IMR-90 (cell line): ENCODE results near the gene TPD52L2. TPM values are rescaled to one million over a fixed set of nuclear protein-coding genes. Genes with fewer than 3 reads are reported as not detected.

Experiments
- ATAC-seq: fragments of 200-7000 bp; cut with Tn5 transposase; 2 replicates; pipeline ENCODE4 v1.9.1; 2020; ENCODE audit warnings: low read depth, mild to moderate bottlenecking, moderate library complexity
- BruUV-seq: library from RNA; stranded (reverse); fragments of 400-500 nt; replicated peaks from 2 replicates; lab custom pipeline; 2021; lab: Mats Ljungman, UMichigan
- CTCF ChIA-PET: fragments of 300-600 bp; formaldehyde crosslinking; extraction: SDS; loops from one replicate; lab custom pipeline; 2021; ENCODE audit warnings: antibody characterized with exemption; lab: Yijun Ruan, JAX
- POLR2A ChIA-PET: fragments of 300-600 bp; sonication (Branson Sonifier 250); formaldehyde crosslinking; loops from one replicate; lab custom pipeline; 2022; ENCODE audit warnings: antibody characterized with exemption; ENCODE audit not compliant: unreplicated experiment; lab: Charles Lee
- DNase-seq: peaks from one replicate; pipeline ENCODE4 v3.0.0; 2013
- H2AFZ ChIP-seq: replicated peaks from 2 replicates; pipeline ENCODE3; 2013; ENCODE audit warnings: low read length, mild to moderate bottlenecking; ENCODE audit not compliant: poor library complexity
- H2AK5ac ChIP-seq: 2 replicates; pipeline ENCODE4 v1.6.1; 2013; ENCODE audit warnings: low read depth, low read length, inconsistent platforms
- H2AK9ac ChIP-seq: replicated peaks from 2 replicates; pipeline ENCODE3; 2013; ENCODE audit warnings: mild to moderate bottlenecking, low read depth, low read length, moderate library complexity; ENCODE audit not compliant: poor library complexity
- H2BK120ac ChIP-seq: 2 replicates; pipeline ENCODE4 v1.6.1; 2013; ENCODE audit warnings: low read depth, low read length, inconsistent platforms
- H2BK15ac ChIP-seq: 3 replicates; pipeline ENCODE4 v1.6.1; 2013; ENCODE audit warnings: low read depth, low read length, inconsistent platforms
- H2BK20ac ChIP-seq: 2 replicates; pipeline ENCODE4 v1.6.1; 2013; ENCODE audit warnings: low read depth, mild to moderate bottlenecking, inconsistent platforms, low read length, moderate library complexity
- H2BK5ac ChIP-seq: 2 replicates; pipeline ENCODE4 v1.6.1; 2013; ENCODE audit warnings: mild to moderate bottlenecking, low read depth, low read length, inconsistent platforms; ENCODE audit not compliant: poor library complexity, severe bottlenecking
- H3K14ac ChIP-seq: replicated peaks from 2 replicates; pipeline ENCODE4 v1.6.1; 2013; ENCODE audit warnings: low read depth, low read length, inconsistent platforms
- H3K18ac ChIP-seq: 2 replicates; pipeline ENCODE4 v1.6.1; 2013; ENCODE audit warnings: low read depth, low read length, control low read depth
- H3K23ac ChIP-seq: 2 replicates; pipeline ENCODE4 v1.6.1; 2013; ENCODE audit warnings: low read depth, low read length, inconsistent platforms
- H3K27ac ChIP-seq: 2 replicates; pipeline ENCODE4 v1.5.1; 2013; ENCODE audit warnings: mild to moderate bottlenecking, control low read depth, low read length; ENCODE audit not compliant: insufficient read depth
- H3K27me3 ChIP-seq: 2 replicates; pipeline ENCODE4 v1.6.1; 2013; ENCODE audit warnings: low read length; ENCODE audit not compliant: control insufficient read depth, insufficient read depth
- H3K36me3 ChIP-seq: 2 replicates; pipeline ENCODE4 v1.6.1; 2013; ENCODE audit warnings: low read length, mixed read lengths; ENCODE audit not compliant: control insufficient read depth, insufficient read depth
- H3K4ac ChIP-seq: 2 replicates; pipeline ENCODE4 v1.6.1; 2013; ENCODE audit warnings: low read depth, low read length, inconsistent platforms
- H3K4me1 ChIP-seq: 2 replicates; pipeline ENCODE4 v1.6.1; 2013; ENCODE audit warnings: low read length, mixed read lengths; ENCODE audit not compliant: control insufficient read depth, insufficient read depth
- H3K4me2 ChIP-seq: 2 replicates; pipeline ENCODE4 v1.6.1; 2013; ENCODE audit warnings: low read depth, mild to moderate bottlenecking, control low read depth, low read length, moderate library complexity
- H3K4me3 ChIP-seq: 2 replicates; pipeline ENCODE4 v1.5.1; 2013; ENCODE audit warnings: low read depth, mild to moderate bottlenecking, control low read depth, low read length, moderate library complexity; ENCODE audit not compliant: insufficient read depth
- H3K56ac ChIP-seq: 2 replicates; pipeline ENCODE4 v1.6.1; 2013; ENCODE audit warnings: low read length, inconsistent platforms; ENCODE audit not compliant: insufficient read depth; ENCODE audit errors: extremely low read depth
- H3K79me1 ChIP-seq, 2 experiments: 2 replicates each; pipeline ENCODE4 v1.6.1; 2013; ENCODE audit warnings: low read length in 2 of 2, inconsistent platforms in 1 of 2, low read depth in 1 of 2
- H3K9ac ChIP-seq: 2 replicates; pipeline ENCODE4 v1.6.1; 2013; ENCODE audit warnings: low read depth, low read length, control low read depth
- H3K9me1 ChIP-seq: 2 replicates; pipeline ENCODE4 v1.6.1; 2013; ENCODE audit warnings: low read length, inconsistent platforms; ENCODE audit not compliant: insufficient read depth
- H3K9me3 ChIP-seq: 2 replicates; pipeline ENCODE4 v1.6.1; 2013; ENCODE audit warnings: low read length; ENCODE audit not compliant: control insufficient read depth, insufficient read depth
- H4K20me1 ChIP-seq: 2 replicates; pipeline ENCODE4 v1.6.1; 2013; ENCODE audit warnings: low read length, inconsistent platforms; ENCODE audit not compliant: insufficient read depth
- H4K5ac ChIP-seq: 2 replicates; pipeline ENCODE4 v1.6.1; 2013; ENCODE audit warnings: mild to moderate bottlenecking, low read depth, low read length, control low read depth
- H4K8ac ChIP-seq, 2 experiments: 2 replicates each; pipeline ENCODE4 v1.6.1; 2013; ENCODE audit warnings: low read depth in 2 of 2, low read length in 2 of 2, control low read depth in 1 of 2, inconsistent platforms in 1 of 2
- H4K91ac ChIP-seq: 2 replicates; pipeline ENCODE4 v1.6.1; 2013; ENCODE audit warnings: low read depth, low read length, inconsistent platforms; ENCODE audit not compliant: insufficient read depth
- MAFK ChIP-seq: IDR thresholded peaks from 2 replicates; pipeline ENCODE4 v1.6.1; 2012; ENCODE audit warnings: low read depth, low read length, improper control_type of control experiment
- MAZ ChIP-seq: IDR thresholded peaks from 2 replicates; pipeline ENCODE4 v1.6.1; 2012; ENCODE audit warnings: low read depth, mild to moderate bottlenecking, low read length, improper control_type of control experiment, moderate library complexity, borderline replicate concordance
- MXI1 ChIP-seq: IDR thresholded peaks from 2 replicates; pipeline ENCODE4 v1.6.1; 2012; ENCODE audit warnings: low read depth, mild to moderate bottlenecking, low read length, moderate library complexity, borderline replicate concordance
- NFE2L2 ChIP-seq: fragments of 150-350 bp; IDR thresholded peaks from 2 replicates; pipeline ENCODE4 v1.6.1; 2016; ENCODE audit warnings: low read depth, mild to moderate bottlenecking, low read length
- POLR2A ChIP-seq: IDR thresholded peaks from 2 replicates; pipeline ENCODE4 v1.6.1; 2012; ENCODE audit warnings: mild to moderate bottlenecking, low read depth, low read length
- USF2 ChIP-seq: fragments of 150-350 bp; IDR thresholded peaks from 2 replicates; pipeline ENCODE4 v1.6.1; 2017; ENCODE audit warnings: mild to moderate bottlenecking, antibody characterized with exemption, low read length, low read depth
- WGBS, 2 experiments: methylation state at CpG; one replicate each; pipeline versions ENCODE4 v1.1.5 to v1.1.7; 2013; ENCODE audit warnings: missing lambda C conversion rate in 2 of 2; ENCODE audit not compliant: insufficient read length in 1 of 2; ENCODE audit errors: extremely low coverage in 2 of 2; 5-methylcytosine and 5-hydroxymethylcytosine counted together
- dilution Hi-C: fragments of 300-500 bp; cut with HindIII; formaldehyde crosslinking; loops from one replicate; pipeline ENCODE4 v1.14.3; 2018; ENCODE audit warnings: low sequenced_read_pairs; ENCODE audit not compliant: unreplicated experiment
- in situ Hi-C: fragments of 300-500 bp; cut with MboI; formaldehyde crosslinking; loops from 3 replicates; pipeline ENCODE4 v1.14.3; 2019; ENCODE audit warnings: low sequenced_read_pairs, inconsistent platforms, mixed read lengths
- intact Hi-C: fragments of 100-400 bp; cut with micrococcal nuclease; formaldehyde crosslinking; loops from 2 replicates; pipeline ENCODE4 v1.10.0; 2022
- polyA plus RNA-seq, 3 experiments: library from polyadenylated mRNA; depleted of rRNA; stranded (reverse); fragments of >200 nt; gene quantifications; 2 replicates each; pipeline ENCODE4 v1.2.3, GENCODE V29; 2012; ENCODE audit warnings: low replicate concordance in 1 of 3
- total RNA-seq: library from RNA; depleted of rRNA; stranded (reverse); fragments of >200 nt; gene quantifications from 2 replicates; pipeline ENCODE4 v1.2.3, GENCODE V29; 2012

Gene TPD52L2
- total and polyA plus RNA-seq, 2 of the 4 experiments (the other 2 are of a cell fraction), result 113 to 189 TPM

GRCh38 chr20:63860325-63861051, 4.6 kb upstream of the TPD52L2 start:
- no peak overlapping the region for H3K23ac ChIP-seq
- H3K27me3 ChIP-seq, result no peaks in the 10 kb centered on the region
- H2BK15ac ChIP-seq, result no peak overlapping the region
- H3K9me1 ChIP-seq, result no peaks in the 10 kb centered on the region; the same call in 1 of the 2 replicates
- no peak overlapping the region for H4K91ac ChIP-seq
- no peaks in the 10 kb centered on the region for H4K20me1 ChIP-seq
- no peak for ATAC-seq
- in situ Hi-C loops, result loop anchor here (10.0 kb wide), 2 partner anchors 156 to 326 kb away; partner anchors contain the start of genes ARFRP1, PTK6 and ZGPAT
- CTCF ChIA-PET, result no interaction called here
- no peak overlapping the region for H3K14ac ChIP-seq
- no peak overlapping the region for H2AK5ac ChIP-seq
- no peak overlapping the region for H3K56ac ChIP-seq
- no peak overlapping the region for H2AFZ ChIP-seq
- POLR2A ChIA-PET, result no interaction called here
- no peak overlapping the region for H2BK5ac ChIP-seq
- no peaks in the 10 kb centered on the region for H3K9me3 ChIP-seq
- H3K79me1 ChIP-seq, result peaks cover 8 to 21% of the 10 kb centered on the region in 2 experiments
- H3K4me2 ChIP-seq, result no peak overlapping the region
- no peak overlapping the region for H3K27ac ChIP-seq
- no peak overlapping the region for H3K9ac ChIP-seq
- intact Hi-C loops, result no loop called here
- WGBS, 2 experiments, result 71% methylated on average over 8 of the region's 17 CpGs; no CpG with 5 or more reads in 1 of the 2 experiments
- no peak overlapping the region for H3K18ac ChIP-seq
- no peak overlapping the region for H4K8ac ChIP-seq
- no peak overlapping the region for H3K4me3 ChIP-seq
- H2BK20ac ChIP-seq, result no peak overlapping the region
- H3K36me3 ChIP-seq, result peaks cover 10% of the 10 kb centered on the region; the same call in 1 of the 2 replicates
- H3K4ac ChIP-seq, result no peak overlapping the region
- H3K4me1 ChIP-seq, result peaks cover 20% of the 10 kb centered on the region
- no peak overlapping the region for H4K5ac ChIP-seq
- peak overlapping the region; percentile 81 for H2AK9ac ChIP-seq
- DNase-seq, result no peak
- TF ChIP-seq MXI1 (no peak), POLR2A (no peak), MAZ (no peak), USF2 (no peak), MAFK (no peak), NFE2L2 (no peak)
- H2BK120ac ChIP-seq, result no peak overlapping the region
- no TSS peak for BruUV-seq
- dilution Hi-C loops, result no loop called here
